Stomach (tissue), 9 donors: Measurements from ENCODE around the gene CFAP206. TPM values are rescaled to one million over a fixed set of nuclear protein-coding genes. Genes with fewer than 3 reads are reported as not detected.

ENCODE experiments used
- DNase-seq, 2 donors: peaks; one replicate each; pipeline versions ENCODE4 v3.0.0 to v3.0.0-alpha.2; 2013 to 2019
- H3K27ac ChIP-seq, 5 donors: fragments of 200-600 bp in 4 of 5; sonication (generic) in 4 of 5; one replicate each; pipeline ENCODE4 v1.5.1; 2013 to 2019; ENCODE audit warnings: mild to moderate bottlenecking in 1 of 5, moderate library complexity in 1 of 5
- H3K27me3 ChIP-seq, 3 donors: fragments of 200-600 bp; sonication (generic); one replicate each; pipeline ENCODE4 v1.5.1; 2017 to 2019; ENCODE audit warnings: mixed run types in 1 of 3
- H3K36me3 ChIP-seq, 4 donors: fragments of 200-600 bp; sonication (generic); 1 replicate in 3 of 4; 2 replicates in 1 of 4; pipeline ENCODE4 v1.5.1; 2016 to 2019
- H3K4me1 ChIP-seq, 4 donors: fragments of 200-600 bp; sonication (generic); one replicate each; pipeline ENCODE4 v1.5.1; 2016 to 2019
- H3K4me3 ChIP-seq, 4 donors: fragments of 200-600 bp; sonication (generic) in 3 of 4; one replicate each; pipeline ENCODE4 v1.5.1; 2016 to 2019; ENCODE audit warnings: mild to moderate bottlenecking in 1 of 4
- H3K9me3 ChIP-seq, 4 donors: fragments of 200-600 bp; sonication (generic); one replicate each; pipeline ENCODE4 v1.5.1; 2016 to 2019
- EP300 ChIP-seq: sonication (generic); formaldehyde crosslinking; IDR thresholded peaks from one replicate; pipeline ENCODE4 v1.6.1; 2017; ENCODE audit warnings: antibody characterized with exemption
- POLR2A ChIP-seq, 4 donors: fragments of 450-650 bp; IDR thresholded peaks; one replicate each; pipeline ENCODE4 v1.6.1; 2016; ENCODE audit warnings: antibody characterized with exemption in 4 of 4, control low read depth in 2 of 4, mild to moderate bottlenecking in 1 of 4, moderate library complexity in 1 of 4
- POLR2AphosphoS5 ChIP-seq, 3 donors: sonication (generic); formaldehyde crosslinking; IDR thresholded peaks; one replicate each; pipeline ENCODE4 v1.6.1; 2016; ENCODE audit warnings: antibody characterized with exemption in 3 of 3
- WGBS, 5 donors: extraction: QIAGEN DNeasy Blood & Tissue Kit in 3 of 5; methylation state at CpG; one replicate each; pipeline versions ENCODE4 v1.1.5 to v1.1.7; 2013 to 2018; 5-methylcytosine and 5-hydroxymethylcytosine counted together
- intact Hi-C: fragments of 100-400 bp; cut with DNase I; formaldehyde crosslinking; loops from one replicate; pipeline ENCODE4 v1.15.1; 2023; ENCODE audit warnings: low total_unique reads
- polyA plus RNA-seq, 3 donors: library from polyadenylated mRNA; stranded (reverse); fragments of 200-250 nt; gene quantifications; one replicate each; pipeline ENCODE4 v1.2.3, GENCODE V29; 2013
- total RNA-seq, 5 donors: library from RNA; depleted of rRNA; stranded (reverse); fragments of >200 nt; gene quantifications; one replicate each; pipeline versions ENCODE4 v1.1.0 to v1.2.3, GENCODE V29; 2014 to 2016
- TF ChIP-seq, protein P1 (sequence below), 7 experiments: fragments of 450-650 bp in 4 of 7; fragments of 200-600 bp in 3 of 7; sonication (generic) in 3 of 7; IDR thresholded peaks; one replicate each; pipeline ENCODE4 v1.5.1; 2016 to 2019; ENCODE audit warnings: antibody characterized with exemption in 7 of 7, control low read depth in 2 of 7, mild to moderate bottlenecking in 1 of 7
- donor health status: healthy with polysubstance abuse.
- donor health status: Bipolar disorder and iron deficiency.
- donor health status: healthy.

The CFAP206 gene
- total and polyA plus RNA-seq, 8 donors: 0.08 to 0.18 TPM; not detected in 6

DNA sequence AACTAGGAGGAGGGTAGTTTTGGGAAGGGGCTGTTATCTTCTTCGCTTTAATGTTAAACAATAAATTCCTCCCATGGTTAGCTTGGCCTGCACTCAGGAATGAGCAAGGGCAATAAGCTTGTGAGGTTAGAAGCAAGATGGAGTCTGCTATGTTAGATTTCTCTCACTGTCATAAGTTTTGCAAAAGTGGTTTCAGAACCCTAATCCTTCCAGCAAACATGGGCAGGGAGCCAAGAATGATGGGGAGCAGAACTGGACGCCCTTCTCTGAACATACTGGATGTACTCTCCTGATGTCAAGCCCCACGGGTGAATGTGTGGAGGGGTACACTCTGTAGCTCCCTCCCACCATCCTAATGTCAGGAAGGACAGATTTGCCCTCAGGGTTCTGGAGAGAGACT lies 40.9 kb upstream of the CFAP206 start:
- TF ChIP-seq POLR2AphosphoS5 (IDR thresholded peaks at IDR 0.05) (no peak), POLR2A (IDR thresholded peaks at IDR 0.05) (no peak), EP300 (no peak)
- TF ChIP-seq, protein P1, sequence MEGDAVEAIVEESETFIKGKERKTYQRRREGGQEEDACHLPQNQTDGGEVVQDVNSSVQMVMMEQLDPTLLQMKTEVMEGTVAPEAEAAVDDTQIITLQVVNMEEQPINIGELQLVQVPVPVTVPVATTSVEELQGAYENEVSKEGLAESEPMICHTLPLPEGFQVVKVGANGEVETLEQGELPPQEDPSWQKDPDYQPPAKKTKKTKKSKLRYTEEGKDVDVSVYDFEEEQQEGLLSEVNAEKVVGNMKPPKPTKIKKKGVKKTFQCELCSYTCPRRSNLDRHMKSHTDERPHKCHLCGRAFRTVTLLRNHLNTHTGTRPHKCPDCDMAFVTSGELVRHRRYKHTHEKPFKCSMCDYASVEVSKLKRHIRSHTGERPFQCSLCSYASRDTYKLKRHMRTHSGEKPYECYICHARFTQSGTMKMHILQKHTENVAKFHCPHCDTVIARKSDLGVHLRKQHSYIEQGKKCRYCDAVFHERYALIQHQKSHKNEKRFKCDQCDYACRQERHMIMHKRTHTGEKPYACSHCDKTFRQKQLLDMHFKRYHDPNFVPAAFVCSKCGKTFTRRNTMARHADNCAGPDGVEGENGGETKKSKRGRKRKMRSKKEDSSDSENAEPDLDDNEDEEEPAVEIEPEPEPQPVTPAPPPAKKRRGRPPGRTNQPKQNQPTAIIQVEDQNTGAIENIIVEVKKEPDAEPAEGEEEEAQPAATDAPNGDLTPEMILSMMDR (IDR thresholded peaks at IDR 0.05): no peak
- no peak overlapping the region for H3K27ac ChIP-seq
- no peak overlapping the region for H3K4me3 ChIP-seq
- no peaks in the 10 kb centered on the region for H3K4me1 ChIP-seq
- 71 to 84% (median 80%) methylated on average over 3 of the region's 3 CpGs for WGBS, 5 donors
- no peaks in the 10 kb centered on the region for H3K27me3 ChIP-seq
- H3K36me3 ChIP-seq: no peaks in the 10 kb centered on the region
- no peak for DNase-seq
- peaks cover 0 to 12% (median 11%) of the 10 kb centered on the region in 4 donors for H3K9me3 ChIP-seq
- intact Hi-C loops: no loop called here

DNA sequence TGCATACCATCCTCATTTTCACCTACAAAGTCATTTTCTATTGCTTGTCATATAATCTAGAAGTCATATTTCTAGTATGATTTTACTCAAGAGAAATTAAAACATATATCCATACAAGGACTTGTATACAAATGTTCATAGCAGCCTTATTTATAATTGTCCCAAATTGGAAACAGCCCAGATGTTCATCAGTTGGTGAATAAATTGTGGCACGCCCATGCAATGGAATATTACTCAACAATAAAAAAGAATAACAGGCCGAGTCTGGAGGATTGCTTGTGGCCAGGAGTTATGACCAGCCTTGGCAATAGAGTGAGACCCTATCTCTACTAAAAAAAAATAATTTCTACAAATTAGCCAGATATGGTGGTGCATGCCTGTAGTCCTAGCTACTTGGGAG lies 34.4 kb upstream of the CFAP206 start:
- Histone ChIP-seq H3K4me3 (no peak overlapping the region), H3K36me3 (no peaks in the 10 kb centered on the region), H3K27ac (no peak overlapping the region), H3K4me1 (no peaks in the 10 kb centered on the region), H3K27me3 (no peaks in the 10 kb centered on the region), H3K9me3 (peaks cover 0 to 7% (median 5%) of the 10 kb centered on the region in 4 donors)
- TF ChIP-seq POLR2AphosphoS5 (IDR thresholded peaks at IDR 0.05): no peak
- TF ChIP-seq, protein P1 (IDR thresholded peaks at IDR 0.05): no peak
- no peak for TF ChIP-seq EP300
- no peak for TF ChIP-seq POLR2A (IDR thresholded peaks at IDR 0.05)
- DNase-seq: no peak
- WGBS, 5 donors: 90 to 100% (median 98%) methylated on average over 2 of the region's 2 CpGs
- intact Hi-C loops: no loop called here

DNA sequence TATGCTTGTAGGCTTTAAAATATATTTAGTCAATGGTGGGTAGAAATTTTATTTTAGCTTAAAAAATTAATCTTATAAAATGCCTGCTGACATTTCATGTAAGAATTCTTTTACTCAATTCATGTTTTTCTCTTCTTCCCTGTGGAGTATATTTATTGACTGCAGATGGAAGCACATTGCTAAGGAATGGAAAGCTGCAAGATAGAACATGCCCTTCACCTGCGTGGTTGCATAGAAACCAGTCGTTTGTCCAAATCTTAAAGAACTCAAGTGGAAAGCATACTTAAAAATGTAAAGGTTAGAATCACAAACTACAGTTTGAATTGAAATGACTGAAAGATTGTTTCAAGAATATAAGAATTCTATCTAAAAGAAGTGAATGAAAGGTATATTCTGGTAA lies 32.5 kb upstream of the CFAP206 start:
- intact Hi-C loops: no loop called here
- no peaks in the 10 kb centered on the region for H3K9me3 ChIP-seq
- TF ChIP-seq EP300 (no peak), POLR2AphosphoS5 (IDR thresholded peaks at IDR 0.05) (no peak), POLR2A (IDR thresholded peaks at IDR 0.05) (no peak)
- TF ChIP-seq, protein P1 (IDR thresholded peaks at IDR 0.05): no peak
- WGBS, 5 donors: 90 to 97% (median 91%) methylated on average over 2 of the region's 2 CpGs
- no peak for DNase-seq
- H3K36me3 ChIP-seq: no peaks in the 10 kb centered on the region
- H3K27ac ChIP-seq: no peak overlapping the region
- no peaks in the 10 kb centered on the region for H3K4me1 ChIP-seq
- no peaks in the 10 kb centered on the region for H3K27me3 ChIP-seq
- H3K4me3 ChIP-seq: no peak overlapping the region

DNA sequence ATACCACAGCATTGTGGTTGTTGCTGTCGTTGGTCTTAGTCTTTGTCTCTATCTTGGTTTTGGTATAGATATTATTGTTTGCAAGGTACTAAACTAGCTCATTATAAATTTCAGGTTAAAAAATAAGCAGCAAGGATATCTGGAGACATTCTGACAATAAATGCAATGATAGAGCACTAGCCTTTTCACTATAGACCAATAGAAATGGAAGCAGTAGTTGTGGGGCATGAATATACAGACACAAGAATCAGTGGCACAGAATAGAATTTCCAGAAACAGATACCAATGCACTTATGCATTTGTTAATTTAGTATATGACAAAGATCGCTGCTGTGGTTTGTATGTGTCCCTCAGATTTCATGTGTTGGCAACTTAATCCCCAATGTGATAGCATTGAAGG lies 31.1 kb upstream of the CFAP206 start:
- intact Hi-C loops: no loop called here
- WGBS, 5 donors: 90 to 97% (median 92%) methylated on average over 2 of the region's 2 CpGs
- no peaks in the 10 kb centered on the region for H3K36me3 ChIP-seq

More for the DNA sequence above, 31.1 kb upstream of the CFAP206 start:
- Histone ChIP-seq H3K27me3 (no peaks in the 10 kb centered on the region), H3K27ac (no peak overlapping the region), H3K9me3 (no peaks in the 10 kb centered on the region), H3K4me1 (no peaks in the 10 kb centered on the region), H3K4me3 (no peak overlapping the region)
- TF ChIP-seq EP300 (no peak), POLR2AphosphoS5 (IDR thresholded peaks at IDR 0.05) (no peak), POLR2A (IDR thresholded peaks at IDR 0.05) (no peak)
- TF ChIP-seq, protein P1 (IDR thresholded peaks at IDR 0.05): no peak
- DNase-seq: no peak
